K562 (cell line): ENCODE data around the gene NPDC1. TPM values are rescaled to one million over a fixed set of nuclear protein-coding genes. Genes with fewer than 3 reads are reported as not detected.

ENCODE experiments used
- BRF1 ChIP-seq: IDR thresholded peaks from 3 replicates; pipeline ENCODE4 v1.6.1; 2011; ENCODE audit warnings: borderline replicate concordance, mild to moderate bottlenecking; ENCODE audit not compliant: insufficient read length; ENCODE audit errors: extremely low read depth
- CBFA2T3 ChIP-seq: fragments of 450-650 bp; IDR thresholded peaks from 2 replicates; pipeline ENCODE4 v1.6.1; 2017
- CCNT2 ChIP-seq: IDR thresholded peaks from 2 replicates; pipeline ENCODE4 v1.6.1; 2011; ENCODE audit warnings: borderline replicate concordance, low read depth, mild to moderate bottlenecking, moderate library complexity, mixed read lengths, low read length; ENCODE audit not compliant: insufficient read length; ENCODE audit errors: extremely low read depth
- FOXA1 ChIP-seq: fragments of 450-650 bp; IDR thresholded peaks from 2 replicates; pipeline ENCODE4 v1.6.1; 2016; ENCODE audit warnings: mild to moderate bottlenecking, borderline replicate concordance
- KLF13 ChIP-seq: fragments of 450-650 bp; IDR thresholded peaks from 2 replicates; pipeline ENCODE4 v1.6.1; 2016; ENCODE audit warnings: missing genetic modification characterization, low read depth, mild to moderate bottlenecking, missing compliant biosample characterization, moderate library complexity, borderline replicate concordance
- MIER1 ChIP-seq: fragments of 450-650 bp; IDR thresholded peaks from 2 replicates; pipeline ENCODE4 v1.6.1; 2016; ENCODE audit warnings: antibody characterized with exemption, mild to moderate bottlenecking, low read depth
- MTF1 ChIP-seq: fragments of 250-450 bp; sonication (Bioruptor Pico); IDR thresholded peaks from 2 replicates; pipeline ENCODE4 v1.9.0; 2021; ENCODE audit warnings: moderate library complexity, mild to moderate bottlenecking, inconsistent platforms, borderline replicate concordance
- RFX5 ChIP-seq: IDR thresholded peaks from 2 replicates; pipeline ENCODE4 v1.6.1; 2011; ENCODE audit warnings: low read depth, mild to moderate bottlenecking, improper control_type of control experiment, low read length
- SIN3A ChIP-seq, 2 experiments: fragments of 150-350 bp in 1 of 2; IDR thresholded peaks; 2 replicates each; pipeline ENCODE4 v1.6.1; 2011 to 2016; ENCODE audit warnings: borderline replicate concordance in 2 of 2, low read depth in 2 of 2, low read length in 2 of 2, mild to moderate bottlenecking in 2 of 2, moderate library complexity in 2 of 2; ENCODE audit not compliant: control insufficient read depth in 1 of 2
- ZNF232 ChIP-seq: sonication (generic); formaldehyde crosslinking; IDR thresholded peaks from 2 replicates; pipeline ENCODE4 v1.8.0; 2022; ENCODE audit warnings: mild to moderate bottlenecking, missing genetic modification reagents
- ZNF384 ChIP-seq: IDR thresholded peaks from 2 replicates; pipeline ENCODE4 v1.6.1; 2012; ENCODE audit warnings: low read depth, low read length, improper control_type of control experiment
- ZNF431 ChIP-seq: sonication (generic); formaldehyde crosslinking; IDR thresholded peaks from 2 replicates; pipeline ENCODE4 v1.8.0; 2022; ENCODE audit warnings: mild to moderate bottlenecking, missing genetic modification reagents
- polyA plus RNA-seq, 8 experiments: library from polyadenylated mRNA; depleted of rRNA in 4 of 8; stranded (reverse) in 5 of 8; unstranded in 3 of 8; fragments of >200 nt; fragmentation: Nextera tagmentation in 2 of 8; fragmentation: Illumina TruSeq in 1 of 8; extraction: Ambion mirVana in 2 of 8; extraction: Trizol in 1 of 8; gene quantifications; 2 replicates each; pipeline versions ENCODE4 v1.2.1 to v1.2.3, GENCODE V29; 2011 to 2014; ENCODE audit warnings: inconsistent platforms in 1 of 8, missing spikeins in 1 of 8
- total RNA-seq, 7 experiments: library from RNA; depleted of rRNA in 6 of 7; stranded (reverse); fragments of >200 nt in 6 of 7; fragmentation: Illumina TruSeq in 2 of 7; extraction: Trizol in 2 of 7; gene quantifications; 2 replicates each; pipeline versions ENCODE4 v1.2.1 to v1.2.3, GENCODE V29; 2011 to 2021; ENCODE audit warnings: low replicate concordance in 1 of 7
- TF ChIP-seq, protein P1 (sequence below): fragments of 450-650 bp; IDR thresholded peaks from 2 replicates; pipeline ENCODE4 v1.6.1; 2016; ENCODE audit warnings: borderline replicate concordance
- TF ChIP-seq, protein P2 (sequence below): fragments of 450-650 bp; IDR thresholded peaks from 2 replicates; pipeline ENCODE4 v1.6.1; 2016; ENCODE audit warnings: low read depth
- TF ChIP-seq, protein P3 (sequence below), 2 experiments: fragments of 450-650 bp; conservative IDR thresholded peaks; 2 replicates each; pipeline ENCODE4 v1.6.1; 2017; ENCODE audit warnings: mild to moderate bottlenecking in 2 of 2, moderate library complexity in 2 of 2

Gene NPDC1
- total and polyA plus RNA-seq, 9 of the 15 experiments (the other 6 are each of a cell fraction or from before 2014, with no cell fraction given), result 0.06 to 2.1 (median 0.53) TPM; not detected in 3

DNA sequence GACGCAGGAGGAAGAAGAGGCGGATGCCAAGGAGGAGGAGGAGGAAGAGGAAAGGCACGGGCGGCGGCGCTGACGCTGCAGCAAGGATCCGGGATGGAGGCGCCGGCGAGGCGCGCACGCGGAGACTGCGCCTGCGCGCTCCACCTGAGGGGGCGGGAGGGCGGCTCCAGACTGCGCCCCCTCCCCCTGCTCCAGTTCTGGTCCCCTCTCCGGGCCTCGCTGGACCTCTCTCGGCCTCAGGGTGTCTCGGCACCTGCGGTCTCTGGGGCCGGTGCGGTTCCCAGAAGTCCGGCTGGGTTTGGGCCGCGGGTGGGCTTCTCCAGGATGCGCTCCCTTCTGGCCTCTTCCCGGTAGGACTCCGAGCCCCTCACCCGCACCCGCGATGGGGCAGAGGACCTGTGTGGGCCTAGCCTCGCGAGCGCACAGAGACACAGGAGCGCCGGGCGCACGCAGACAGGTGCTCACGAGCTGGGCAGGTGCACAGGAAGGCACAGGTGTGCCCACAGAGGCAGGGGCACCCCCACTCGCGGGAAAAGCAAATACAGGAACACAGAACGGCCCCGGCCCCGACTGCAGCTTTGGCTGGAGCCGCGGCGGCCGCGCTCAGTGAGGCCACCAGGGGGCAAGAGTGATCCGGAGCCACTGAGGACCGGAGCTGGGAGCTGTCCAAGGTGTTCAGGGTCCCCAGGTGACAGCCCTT is at the start of gene NPDC1 (continued):
- TF ChIP-seq, protein P1, sequence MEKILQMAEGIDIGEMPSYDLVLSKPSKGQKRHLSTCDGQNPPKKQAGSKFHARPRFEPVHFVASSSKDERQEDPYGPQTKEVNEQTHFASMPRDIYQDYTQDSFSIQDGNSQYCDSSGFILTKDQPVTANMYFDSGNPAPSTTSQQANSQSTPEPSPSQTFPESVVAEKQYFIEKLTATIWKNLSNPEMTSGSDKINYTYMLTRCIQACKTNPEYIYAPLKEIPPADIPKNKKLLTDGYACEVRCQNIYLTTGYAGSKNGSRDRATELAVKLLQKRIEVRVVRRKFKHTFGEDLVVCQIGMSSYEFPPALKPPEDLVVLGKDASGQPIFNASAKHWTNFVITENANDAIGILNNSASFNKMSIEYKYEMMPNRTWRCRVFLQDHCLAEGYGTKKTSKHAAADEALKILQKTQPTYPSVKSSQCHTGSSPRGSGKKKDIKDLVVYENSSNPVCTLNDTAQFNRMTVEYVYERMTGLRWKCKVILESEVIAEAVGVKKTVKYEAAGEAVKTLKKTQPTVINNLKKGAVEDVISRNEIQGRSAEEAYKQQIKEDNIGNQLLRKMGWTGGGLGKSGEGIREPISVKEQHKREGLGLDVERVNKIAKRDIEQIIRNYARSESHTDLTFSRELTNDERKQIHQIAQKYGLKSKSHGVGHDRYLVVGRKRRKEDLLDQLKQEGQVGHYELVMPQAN, result peak; percentile 60; the same call in 1 of the 2 replicates
- TF ChIP-seq MTF1 (no peak), CCNT2 (no peak), SIN3A (IDR thresholded peaks at IDR 0.05; ENCODE audit: borderline replicate concordance in 2 of 2, control insufficient read depth in 1 of 2, low read depth in 2 of 2, low read length in 2 of 2) (peak; percentile 56 to 87; a peak in 2 of 4 replicates), RFX5 (no peak), ZNF232 (CRISPR knock-in tag) (peak; percentile 77; the same call in 1 of the 2 replicates), MIER1 (peak; percentile 97), FOXA1 (no peak), KLF13 (tag) (no peak), ZNF431 (CRISPR knock-in tag) (no peak), BRF1 (no peak), CBFA2T3 (no peak), ZNF384 (peak; percentile 81)
- TF ChIP-seq, protein P2, sequence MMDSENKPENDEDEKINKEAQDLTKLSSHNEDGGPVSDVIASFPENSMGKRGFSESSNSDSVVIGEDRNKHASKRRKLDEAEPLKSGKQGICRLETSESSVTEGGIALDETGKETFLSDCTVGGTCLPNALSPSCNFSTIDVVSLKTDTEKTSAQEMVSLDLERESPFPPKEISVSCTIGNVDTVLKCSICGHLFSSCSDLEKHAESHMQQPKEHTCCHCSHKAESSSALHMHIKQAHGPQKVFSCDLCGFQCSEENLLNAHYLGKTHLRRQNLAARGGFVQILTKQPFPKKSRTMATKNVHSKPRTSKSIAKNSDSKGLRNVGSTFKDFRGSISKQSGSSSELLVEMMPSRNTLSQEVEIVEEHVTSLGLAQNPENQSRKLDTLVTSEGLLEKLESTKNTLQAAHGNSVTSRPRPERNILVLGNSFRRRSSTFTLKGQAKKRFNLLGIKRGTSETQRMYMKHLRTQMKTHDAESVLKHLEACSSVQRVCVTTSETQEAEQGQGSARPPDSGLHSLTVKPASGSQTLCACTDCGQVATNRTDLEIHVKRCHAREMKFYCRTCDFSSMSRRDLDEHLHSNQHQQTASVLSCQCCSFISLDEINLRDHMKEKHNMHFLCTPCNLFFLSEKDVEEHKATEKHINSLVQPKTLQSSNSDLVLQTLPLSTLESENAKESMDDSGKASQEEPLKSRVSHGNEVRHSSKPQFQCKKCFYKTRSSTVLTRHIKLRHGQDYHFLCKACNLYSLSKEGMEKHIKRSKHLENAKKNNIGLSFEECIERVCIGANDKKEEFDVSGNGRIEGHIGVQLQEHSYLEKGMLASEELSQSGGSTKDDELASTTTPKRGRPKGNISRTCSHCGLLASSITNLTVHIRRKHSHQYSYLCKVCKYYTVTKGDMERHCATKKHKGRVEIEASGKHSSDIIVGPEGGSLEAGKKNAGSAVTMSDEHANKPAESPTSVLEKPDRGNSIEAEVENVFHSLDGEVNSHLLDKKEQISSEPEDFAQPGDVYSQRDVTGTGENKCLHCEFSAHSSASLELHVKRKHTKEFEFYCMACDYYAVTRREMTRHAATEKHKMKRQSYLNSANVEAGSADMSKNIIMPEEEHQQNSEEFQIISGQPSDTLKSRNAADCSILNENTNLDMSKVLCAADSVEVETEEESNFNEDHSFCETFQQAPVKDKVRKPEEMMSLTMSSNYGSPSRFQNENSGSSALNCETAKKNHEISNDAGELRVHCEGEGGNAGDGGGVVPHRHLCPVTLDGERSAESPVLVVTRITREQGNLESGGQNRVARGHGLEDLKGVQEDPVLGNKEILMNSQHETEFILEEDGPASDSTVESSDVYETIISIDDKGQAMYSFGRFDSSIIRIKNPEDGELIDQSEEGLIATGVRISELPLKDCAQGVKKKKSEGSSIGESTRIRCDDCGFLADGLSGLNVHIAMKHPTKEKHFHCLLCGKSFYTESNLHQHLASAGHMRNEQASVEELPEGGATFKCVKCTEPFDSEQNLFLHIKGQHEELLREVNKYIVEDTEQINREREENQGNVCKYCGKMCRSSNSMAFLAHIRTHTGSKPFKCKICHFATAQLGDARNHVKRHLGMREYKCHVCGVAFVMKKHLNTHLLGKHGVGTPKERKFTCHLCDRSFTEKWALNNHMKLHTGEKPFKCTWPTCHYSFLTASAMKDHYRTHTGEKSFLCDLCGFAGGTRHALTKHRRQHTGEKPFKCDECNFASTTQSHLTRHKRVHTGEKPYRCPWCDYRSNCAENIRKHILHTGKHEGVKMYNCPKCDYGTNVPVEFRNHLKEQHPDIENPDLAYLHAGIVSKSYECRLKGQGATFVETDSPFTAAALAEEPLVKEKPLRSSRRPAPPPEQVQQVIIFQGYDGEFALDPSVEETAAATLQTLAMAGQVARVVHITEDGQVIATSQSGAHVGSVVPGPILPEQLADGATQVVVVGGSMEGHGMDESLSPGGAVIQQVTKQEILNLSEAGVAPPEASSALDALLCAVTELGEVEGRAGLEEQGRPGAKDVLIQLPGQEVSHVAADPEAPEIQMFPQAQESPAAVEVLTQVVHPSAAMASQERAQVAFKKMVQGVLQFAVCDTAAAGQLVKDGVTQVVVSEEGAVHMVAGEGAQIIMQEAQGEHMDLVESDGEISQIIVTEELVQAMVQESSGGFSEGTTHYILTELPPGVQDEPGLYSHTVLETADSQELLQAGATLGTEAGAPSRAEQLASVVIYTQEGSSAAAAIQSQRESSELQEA, result no peak
- TF ChIP-seq, protein P3, sequence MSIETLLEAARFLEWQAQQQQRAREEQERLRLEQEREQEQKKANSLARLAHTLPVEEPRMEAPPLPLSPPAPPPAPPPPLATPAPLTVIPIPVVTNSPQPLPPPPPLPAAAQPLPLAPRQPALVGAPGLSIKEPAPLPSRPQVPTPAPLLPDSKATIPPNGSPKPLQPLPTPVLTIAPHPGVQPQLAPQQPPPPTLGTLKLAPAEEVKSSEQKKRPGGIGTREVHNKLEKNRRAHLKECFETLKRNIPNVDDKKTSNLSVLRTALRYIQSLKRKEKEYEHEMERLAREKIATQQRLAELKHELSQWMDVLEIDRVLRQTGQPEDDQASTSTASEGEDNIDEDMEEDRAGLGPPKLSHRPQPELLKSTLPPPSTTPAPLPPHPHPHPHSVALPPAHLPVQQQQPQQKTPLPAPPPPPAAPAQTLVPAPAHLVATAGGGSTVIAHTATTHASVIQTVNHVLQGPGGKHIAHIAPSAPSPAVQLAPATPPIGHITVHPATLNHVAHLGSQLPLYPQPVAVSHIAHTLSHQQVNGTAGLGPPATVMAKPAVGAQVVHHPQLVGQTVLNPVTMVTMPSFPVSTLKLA (conservative IDR thresholded peaks at IDR 0.05), result peak in 1 of 2 experiments; percentile 54; a peak in 1 of 4 replicates
